HepG2 (cell line): ENCODE data around the gene LSM12. TPM values are rescaled to one million over a fixed set of nuclear protein-coding genes. Genes with fewer than 3 reads are reported as not detected.

Experiments
- HIVEP1 ChIP-seq: sonication (generic); formaldehyde crosslinking; IDR thresholded peaks from 2 replicates; pipeline ENCODE4 v1.4.0; 2020; ENCODE audit warnings: mild to moderate bottlenecking, missing genetic modification reagents
- HMG20A ChIP-seq: IDR thresholded peaks from 2 replicates; pipeline ENCODE4 v1.6.1; 2016; ENCODE audit warnings: borderline replicate concordance
- HMGXB3 ChIP-seq: sonication (generic); formaldehyde crosslinking; IDR thresholded peaks from 2 replicates; pipeline ENCODE4 v1.4.0; 2020; ENCODE audit warnings: missing genetic modification reagents, borderline replicate concordance
- HNF1A ChIP-seq, 2 experiments: sonication (generic) in 1 of 2; formaldehyde crosslinking in 1 of 2; IDR thresholded peaks; 2 replicates each; pipeline versions ENCODE4 v1.4.0 to v1.6.1; 2016 to 2020; ENCODE audit warnings: borderline replicate concordance in 1 of 2, low read depth in 1 of 2, mild to moderate bottlenecking in 1 of 2, missing genetic modification reagents in 1 of 2
- IRF2 ChIP-seq: IDR thresholded peaks from 2 replicates; pipeline ENCODE4 v1.6.1; 2018; ENCODE audit warnings: missing genetic modification reagents, missing compliant biosample characterization
- MYPOP ChIP-seq: sonication (generic); formaldehyde crosslinking; IDR thresholded peaks from 2 replicates; pipeline ENCODE4 v1.8.1; 2023; ENCODE audit warnings: mild to moderate bottlenecking, moderate library complexity, missing genetic modification reagents
- ZBTB34 ChIP-seq: sonication (generic); formaldehyde crosslinking; IDR thresholded peaks from 2 replicates; pipeline ENCODE4 v1.8.0; 2022; ENCODE audit warnings: mild to moderate bottlenecking, missing genetic modification reagents
- ZBTB46 ChIP-seq: sonication (generic); formaldehyde crosslinking; IDR thresholded peaks from 2 replicates; pipeline ENCODE4 v1.4.0; 2020; ENCODE audit warnings: mild to moderate bottlenecking, missing genetic modification reagents, borderline replicate concordance
- ZNF253 ChIP-seq: sonication (generic); formaldehyde crosslinking; IDR thresholded peaks from 2 replicates; pipeline ENCODE4 v1.8.0; 2022; ENCODE audit warnings: mild to moderate bottlenecking, missing genetic modification reagents, borderline replicate concordance
- ZNF256 ChIP-seq: sonication (generic); formaldehyde crosslinking; conservative IDR thresholded peaks from 2 replicates; pipeline ENCODE4 v1.4.0; 2020; ENCODE audit warnings: missing genetic modification reagents
- ZNF468 ChIP-seq: sonication (generic); formaldehyde crosslinking; IDR thresholded peaks from 2 replicates; pipeline ENCODE4 v1.8.0; 2022; ENCODE audit warnings: mild to moderate bottlenecking, moderate library complexity, missing genetic modification reagents
- ZNF549 ChIP-seq: sonication (generic); formaldehyde crosslinking; IDR thresholded peaks from 2 replicates; pipeline ENCODE4 v1.5.0; 2020; ENCODE audit warnings: missing genetic modification reagents
- ZNF782 ChIP-seq: sonication (generic); formaldehyde crosslinking; IDR thresholded peaks from 2 replicates; pipeline ENCODE4 v1.4.0; 2020; ENCODE audit warnings: missing genetic modification reagents, mild to moderate bottlenecking, borderline replicate concordance
- ZNF816 ChIP-seq: sonication (generic); formaldehyde crosslinking; IDR thresholded peaks from 2 replicates; pipeline ENCODE4 v1.8.0; 2022; ENCODE audit warnings: missing genetic modification reagents, mild to moderate bottlenecking, borderline replicate concordance
- ZNF839 ChIP-seq: sonication (generic); formaldehyde crosslinking; IDR thresholded peaks from 2 replicates; pipeline ENCODE4 v1.4.0; 2020; ENCODE audit warnings: missing genetic modification reagents, mild to moderate bottlenecking, borderline replicate concordance
- polyA plus RNA-seq, 8 experiments: library from polyadenylated mRNA; depleted of rRNA in 3 of 8; stranded (reverse) in 7 of 8; unstranded in 1 of 8; fragments of >200 nt; fragmentation: Illumina TruSeq in 4 of 8; extraction: Trizol in 4 of 8; gene quantifications; 2 replicates each; pipeline versions ENCODE4 v1.2.1 to v1.2.3, GENCODE V29; 2011 to 2016; ENCODE audit warnings: low read depth in 4 of 8, missing spikeins in 1 of 8, mixed read lengths in 1 of 8; ENCODE audit not compliant: insufficient read depth in 1 of 8
- total RNA-seq, 5 experiments: library from RNA; depleted of rRNA; stranded (reverse); fragments of >200 nt; fragmentation: Illumina TruSeq; extraction: Trizol; gene quantifications; 2 replicates each; pipeline ENCODE4 v1.2.3, GENCODE V29; 2016; ENCODE audit warnings: low read depth in 1 of 5

LSM12 gene
- total and polyA plus RNA-seq, 2 of the 13 experiments (the other 11 are each of a cell fraction or from before 2014, with no cell fraction given) = 52.8 to 55.7 TPM

GRCh38 chr17:44066204-44066930, at the start of gene LSM12 (continued):
- TF ChIP-seq HMGXB3 (no peak; the same call in 1 of the 2 replicates), IRF2 (CRISPR knock-in tag) (no peak; the same call in 1 of the 2 replicates), ZNF839 (CRISPR knock-in tag) (peak; percentile 53; the same call in 1 of the 2 replicates), HMG20A (CRISPR knock-in tag) (no peak), MYPOP (no peak), HNF1A (IDR thresholded peaks at IDR 0.05; ENCODE audit: low read depth) (no peak), HNF1A (CRISPR knock-in tag; IDR thresholded peaks at IDR 0.05; ENCODE audit: borderline replicate concordance) (no peak), HIVEP1 (CRISPR knock-in tag) (no peak), ZNF256 (no peak; the same call in 1 of the 2 replicates), ZNF549 (CRISPR knock-in tag) (no peak), ZNF253 (CRISPR knock-in tag) (no peak), ZNF782 (no peak), ZBTB34 (CRISPR knock-in tag) (no peak), ZNF468 (CRISPR knock-in tag) (no peak), ZNF816 (CRISPR knock-in tag) (peak; percentile 51; the same call in 1 of the 2 replicates), ZBTB46 (CRISPR knock-in tag) (no peak)
